Adrenal gland (tissue), 12 donors: ENCODE data around the gene IL20RA. TPM values are rescaled to one million over a fixed set of nuclear protein-coding genes. Genes with fewer than 3 reads are reported as not detected.

Source experiments
- DNase-seq, 7 donors: peaks; one replicate each; pipeline ENCODE4 v3.0.0-alpha.2; 2019 to 2020
- H3K27ac ChIP-seq, 5 donors: fragments of 200-600 bp; sonication (generic) in 4 of 5; 1 replicate in 3 of 5; 2 replicates in 2 of 5; pipeline versions ENCODE4 v1.5.1 to v1.8.0; 2016 to 2020; ENCODE audit warnings: mild to moderate bottlenecking in 1 of 5
- H3K27me3 ChIP-seq: fragments of 200-600 bp; 2 replicates; pipeline ENCODE4 v1.8.0; 2021
- H3K36me3 ChIP-seq, 2 donors: fragments of 200-600 bp; replicated peaks in 1 of 2; 1 replicate in 1 of 2; 2 replicates in 1 of 2; pipeline versions ENCODE4 v1.5.1 to v1.8.0; 2018 to 2022
- H3K4me1 ChIP-seq, 2 donors: fragments of 200-600 bp; replicated peaks in 1 of 2; 1 replicate in 1 of 2; 2 replicates in 1 of 2; pipeline versions ENCODE4 v1.5.1 to v1.8.0; 2018 to 2021
- H3K4me3 ChIP-seq, 4 donors: fragments of 200-600 bp; sonication (generic) in 3 of 4; one replicate each; pipeline ENCODE4 v1.5.1; 2016 to 2018
- H3K9me3 ChIP-seq, 3 donors: fragments of 200-600 bp; sonication (generic) in 1 of 3; replicated peaks in 1 of 3; 1 replicate in 2 of 3; 2 replicates in 1 of 3; pipeline versions ENCODE4 v1.5.1 to v1.8.0; 2016 to 2021
- POLR2A ChIP-seq, 2 donors: fragments of 450-650 bp; IDR thresholded peaks; one replicate each; pipeline ENCODE4 v1.6.1; 2017; ENCODE audit warnings: antibody characterized with exemption in 2 of 2, mild to moderate bottlenecking in 2 of 2, moderate library complexity in 1 of 2
- WGBS, 4 donors: extraction: QIAGEN DNeasy Blood & Tissue Kit in 2 of 4; methylation state at CpG; one replicate each; pipeline versions ENCODE4 v1.1.5 to v1.1.7; 2013 to 2017; 5-methylcytosine and 5-hydroxymethylcytosine counted together
- intact Hi-C, 2 donors: fragments of 100-400 bp; cut with DNase I; formaldehyde crosslinking; loops; one replicate each; pipeline versions ENCODE4 v1.14.1 to v1.15.0; 2022 to 2023
- polyA plus RNA-seq, 3 donors: library from polyadenylated mRNA; stranded (reverse); fragments of 200-250 nt in 2 of 3; fragments of 350-450 nt in 1 of 3; fragmentation: Illumina TruSeq in 1 of 3; extraction: RNeasy Lipid Tissue Mini Kit (QIAGEN cat#74804) in 1 of 3; gene quantifications; one replicate each; pipeline ENCODE4 v1.2.3, GENCODE V29; 2013 to 2014
- total RNA-seq, 9 donors: library from RNA; depleted of rRNA in 4 of 9; stranded (reverse); fragments of >200 nt in 4 of 9; fragments of 120-200 nt in 1 of 9; fragmentation: NEBNext Ultra II Directional in 1 of 9; extraction: Animal tissue kit (Norgen Biotek cat#: 25700) in 1 of 9; gene quantifications; one replicate each; pipeline versions ENCODE4 v1.1.0 to v1.2.4, GENCODE V29; 2013 to 2023
- TF ChIP-seq, protein P1 (sequence below), 6 experiments: fragments of 450-650 bp in 4 of 6; fragments of 200-600 bp in 2 of 6; sonication (generic) in 1 of 6; IDR thresholded peaks; 1 replicate in 5 of 6; 2 replicates in 1 of 6; pipeline versions ENCODE4 v1.5.1 to v1.8.0; 2016 to 2021; ENCODE audit warnings: antibody characterized with exemption in 6 of 6, mild to moderate bottlenecking in 2 of 6, moderate library complexity in 1 of 6
- donor health status: healthy with polysubstance abuse.
- donor health status: Bipolar disorder and iron deficiency.
- donor health status: DM: yes; HTN: yes; CAD: no.
- donor health status: DM: no; HTN: no; CAD: no.
- donor health status: DM: no; HTN: no; CAD: no.
- donor health status: DM: yes; HTN: yes; CAD: no.

IL20RA gene
- total and polyA plus RNA-seq, 12 donors: 6.6 to 23.5 (median 12.7) TPM

DNA sequence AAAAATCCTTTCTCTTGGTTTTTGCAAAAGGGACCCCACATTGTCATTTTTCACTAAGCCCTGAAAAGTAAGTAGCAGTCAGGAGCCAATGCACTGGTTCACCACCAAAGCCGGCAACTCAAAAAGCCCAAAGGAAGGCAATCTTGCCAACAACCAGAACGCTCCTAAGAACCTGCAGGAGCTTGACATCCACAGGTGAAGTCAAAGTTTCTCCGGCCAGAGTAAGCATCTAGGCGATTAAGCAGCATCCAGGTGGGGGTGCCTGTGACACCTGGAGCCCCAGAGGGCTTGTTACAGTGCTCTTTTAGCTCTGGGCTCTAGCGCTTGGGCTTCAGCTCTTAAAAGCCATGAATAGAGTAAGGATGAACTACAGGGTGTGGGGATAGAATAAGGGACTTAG is 86.6 kb downstream of the IL20RA start:
- TF ChIP-seq, protein P1, sequence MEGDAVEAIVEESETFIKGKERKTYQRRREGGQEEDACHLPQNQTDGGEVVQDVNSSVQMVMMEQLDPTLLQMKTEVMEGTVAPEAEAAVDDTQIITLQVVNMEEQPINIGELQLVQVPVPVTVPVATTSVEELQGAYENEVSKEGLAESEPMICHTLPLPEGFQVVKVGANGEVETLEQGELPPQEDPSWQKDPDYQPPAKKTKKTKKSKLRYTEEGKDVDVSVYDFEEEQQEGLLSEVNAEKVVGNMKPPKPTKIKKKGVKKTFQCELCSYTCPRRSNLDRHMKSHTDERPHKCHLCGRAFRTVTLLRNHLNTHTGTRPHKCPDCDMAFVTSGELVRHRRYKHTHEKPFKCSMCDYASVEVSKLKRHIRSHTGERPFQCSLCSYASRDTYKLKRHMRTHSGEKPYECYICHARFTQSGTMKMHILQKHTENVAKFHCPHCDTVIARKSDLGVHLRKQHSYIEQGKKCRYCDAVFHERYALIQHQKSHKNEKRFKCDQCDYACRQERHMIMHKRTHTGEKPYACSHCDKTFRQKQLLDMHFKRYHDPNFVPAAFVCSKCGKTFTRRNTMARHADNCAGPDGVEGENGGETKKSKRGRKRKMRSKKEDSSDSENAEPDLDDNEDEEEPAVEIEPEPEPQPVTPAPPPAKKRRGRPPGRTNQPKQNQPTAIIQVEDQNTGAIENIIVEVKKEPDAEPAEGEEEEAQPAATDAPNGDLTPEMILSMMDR (IDR thresholded peaks at IDR 0.05): no peak
- no peak for TF ChIP-seq POLR2A (IDR thresholded peaks at IDR 0.05)
- intact Hi-C loops: no loop called here
- H3K27ac ChIP-seq: no peak overlapping the region
- no peak overlapping the region for H3K4me3 ChIP-seq
- H3K4me1 ChIP-seq: no peaks in the 10 kb centered on the region
- no peaks in the 10 kb centered on the region for H3K9me3 ChIP-seq
- WGBS, 4 donors: 88 to 94% (median 90%) methylated on average over 4 to 5 of the region's 5 CpGs
- no peaks in the 10 kb centered on the region for H3K36me3 ChIP-seq
- H3K27me3 ChIP-seq: peaks cover 2% of the 10 kb centered on the region
- DNase-seq: no peak

DNA sequence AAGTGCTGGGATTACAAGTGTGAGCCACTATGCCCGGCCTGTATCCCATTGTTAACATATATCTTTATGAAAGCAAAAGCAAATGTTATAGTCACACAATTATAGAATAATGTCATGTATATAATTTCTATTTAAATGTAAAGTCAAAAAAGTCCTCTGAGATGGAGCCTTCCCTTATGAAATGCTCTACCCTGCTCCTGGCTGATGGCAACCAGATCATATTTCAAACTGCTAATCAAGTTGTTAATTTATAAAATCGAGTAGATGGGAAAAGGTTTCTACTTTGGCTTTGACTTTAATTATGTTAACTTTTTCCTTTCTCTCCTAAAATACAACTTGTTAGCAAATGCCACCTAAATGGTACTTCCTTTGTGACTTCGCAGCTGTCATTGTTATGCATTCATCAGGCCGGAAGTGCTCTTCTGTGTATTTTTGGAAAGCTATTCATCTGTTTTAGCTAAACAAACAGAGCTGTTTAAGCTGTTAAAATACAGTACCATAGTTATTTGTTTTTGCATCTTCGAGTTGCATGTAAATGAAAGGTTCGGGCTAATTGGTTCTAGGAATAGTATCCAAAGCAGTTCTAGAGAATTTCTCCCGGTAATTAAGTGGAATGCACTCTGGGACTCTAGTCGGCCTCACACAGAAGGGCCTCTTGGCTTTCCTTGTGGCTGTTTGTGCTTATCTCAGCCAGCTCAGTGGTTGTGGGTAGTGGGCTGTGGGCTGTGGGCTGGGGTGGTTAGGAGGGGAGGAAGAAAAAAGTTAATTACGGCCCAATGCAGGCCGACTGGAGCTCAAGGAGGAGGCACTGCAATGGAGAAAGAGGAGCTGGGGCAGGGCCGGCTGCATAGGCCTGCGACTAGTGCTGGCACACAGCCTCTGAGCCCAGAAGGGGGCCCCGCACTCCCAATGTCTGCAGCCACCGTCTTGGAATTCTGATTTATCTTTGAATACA is 87.9 kb downstream of the IL20RA start:
- H3K4me3 ChIP-seq: no peak overlapping the region
- H3K4me1 ChIP-seq: no peaks in the 10 kb centered on the region
- no peaks in the 10 kb centered on the region for H3K36me3 ChIP-seq
- H3K9me3 ChIP-seq: no peaks in the 10 kb centered on the region
- WGBS, 4 donors: 54 to 67% (median 62%) methylated on average over 12 to 14 of the region's 14 CpGs
- intact Hi-C loops: no loop called here
- H3K27me3 ChIP-seq: peaks cover 3% of the 10 kb centered on the region
- no peak for TF ChIP-seq POLR2A (IDR thresholded peaks at IDR 0.05)
- TF ChIP-seq, protein P1 (IDR thresholded peaks at IDR 0.05): no peak
- DNase-seq: no peak
- H3K27ac ChIP-seq: no peak overlapping the region

DNA sequence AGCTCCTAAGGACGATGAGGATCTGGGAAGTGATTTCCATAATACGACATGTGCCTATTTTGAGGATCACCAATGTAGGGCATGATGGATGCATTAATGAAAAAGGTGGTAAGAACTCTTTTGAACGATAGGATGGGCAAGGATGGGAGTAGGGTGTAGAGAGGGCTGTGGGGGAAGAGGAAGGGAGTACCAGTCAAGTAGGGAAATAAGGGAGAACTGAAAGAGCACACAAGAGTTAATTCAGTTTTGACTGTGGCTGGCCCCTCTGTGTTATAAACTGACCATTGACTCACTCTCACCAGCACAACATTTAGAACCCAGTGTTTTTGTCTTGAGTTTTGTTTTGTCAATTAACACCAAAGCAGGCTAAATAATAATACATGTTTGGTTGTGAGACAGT is 89.6 kb downstream of the IL20RA start:
- H3K27me3 ChIP-seq: peaks cover 3% of the 10 kb centered on the region
- H3K27ac ChIP-seq: no peak overlapping the region
- 79 to 90% (median 87%) methylated on average over 3 of the region's 3 CpGs for WGBS, 4 donors
- DNase-seq: no peak
- H3K9me3 ChIP-seq: no peaks in the 10 kb centered on the region
- intact Hi-C loops: no loop called here
- no peaks in the 10 kb centered on the region for H3K36me3 ChIP-seq
- no peaks in the 10 kb centered on the region for H3K4me1 ChIP-seq
- no peak overlapping the region for H3K4me3 ChIP-seq
- TF ChIP-seq, protein P1 (IDR thresholded peaks at IDR 0.05): no peak

DNA sequence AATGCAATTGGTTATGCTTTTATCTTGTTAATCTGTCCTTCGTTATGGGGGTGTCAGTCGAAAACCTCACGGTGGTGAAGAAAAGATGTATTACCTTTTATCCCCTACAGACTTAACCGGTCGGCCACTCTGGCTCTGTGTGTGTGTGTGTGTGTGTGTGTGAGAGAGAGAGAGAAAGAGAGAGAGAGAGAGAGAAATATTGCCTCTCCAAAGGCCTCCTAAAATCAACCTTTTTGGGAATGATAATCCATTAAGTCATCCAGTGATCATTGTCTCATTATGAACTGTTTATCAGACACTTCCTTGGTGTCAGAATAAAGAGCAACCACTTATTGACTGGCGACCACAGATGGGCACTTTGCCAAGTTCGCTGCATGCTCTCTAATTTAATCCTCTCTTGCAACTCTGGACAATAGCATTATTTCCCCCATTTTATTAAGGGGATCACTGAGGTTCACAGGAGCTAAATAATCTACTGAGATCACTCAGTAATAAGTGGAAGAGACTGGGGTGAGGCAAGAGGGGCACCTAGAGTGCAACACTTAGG is 92.0 kb downstream of the IL20RA start:
- 53 to 79% (median 60%) methylated on average over 7 of the region's 7 CpGs for WGBS, 4 donors
- TF ChIP-seq, protein P1 (IDR thresholded peaks at IDR 0.05): no peak
- TF ChIP-seq POLR2A (IDR thresholded peaks at IDR 0.05): no peak
- no peaks in the 10 kb centered on the region for H3K4me1 ChIP-seq
- H3K27me3 ChIP-seq: peaks cover 3% of the 10 kb centered on the region
- H3K27ac ChIP-seq: no peak overlapping the region
- no peak overlapping the region for H3K4me3 ChIP-seq
- H3K36me3 ChIP-seq: no peaks in the 10 kb centered on the region
- intact Hi-C loops: no loop called here
- no peaks in the 10 kb centered on the region for H3K9me3 ChIP-seq
- no peak for DNase-seq
